HG03520 (cell line): ENCODE data around the gene SEC16B.
"Not testable (repeated sequence)": the region's sequence is repeated elsewhere in the genome, so short reads cannot be mapped to it uniquely, and the experiment has no call there.

Experiments used
- ATAC-seq: cut with Tn5 transposase; IDR thresholded peaks from one replicate; pipeline ENCODE4 v1.9.1; 2021; ENCODE audit warnings: mild to moderate bottlenecking, moderate library complexity; ENCODE audit not compliant: unreplicated experiment

Gene SEC16B

DNA sequence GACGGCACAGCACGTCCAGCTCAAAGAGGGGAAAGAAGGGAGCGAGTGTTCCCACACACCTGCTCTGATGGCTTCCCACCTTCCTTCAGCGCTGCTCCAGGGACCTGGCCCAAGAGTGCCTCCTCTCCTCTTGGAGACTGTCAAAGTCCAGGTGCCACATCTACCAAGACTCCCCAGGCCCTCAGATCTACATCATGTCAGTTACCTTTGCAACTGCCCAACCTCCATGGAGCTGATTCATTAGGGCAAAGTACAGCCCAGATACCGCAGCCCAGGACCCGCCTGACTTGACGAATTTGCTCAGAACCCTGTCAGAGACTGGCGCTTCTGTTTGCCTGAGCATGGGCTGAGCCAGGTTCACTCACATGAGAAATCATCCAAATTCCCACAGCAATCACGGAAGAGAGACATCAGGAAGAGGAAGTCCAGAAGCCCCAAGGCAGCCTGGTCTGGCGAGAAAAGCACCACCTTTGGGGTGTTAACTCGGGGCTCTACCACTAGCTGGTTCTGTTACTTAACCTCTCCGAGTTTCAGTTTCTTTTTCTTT lies at the start of gene SEC16B:
SEC16B (minus strand) TSS at position 234 of the 547 bp plus-strand sequence. CDS start 2,077 bp downstream, outside the sequence.
- no peak for ATAC-seq

DNA sequence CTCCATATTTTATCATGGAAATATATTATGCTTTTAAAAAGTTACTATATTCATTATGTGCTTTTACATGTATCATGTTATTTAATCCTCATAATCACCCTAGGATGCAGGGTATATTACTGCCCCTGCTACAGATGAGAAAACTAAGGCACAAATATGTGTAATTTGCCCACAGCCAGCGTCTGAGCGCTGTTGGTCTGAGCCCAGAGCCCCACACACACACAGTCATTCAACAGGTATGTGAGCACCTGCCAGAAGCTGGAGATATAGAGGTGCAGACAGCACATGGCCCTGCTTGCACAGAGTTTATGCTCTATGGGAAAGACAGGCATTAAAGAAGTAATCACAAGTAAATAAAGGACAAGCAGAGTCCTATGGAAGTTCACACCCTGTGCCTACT lies 49.8 kb upstream of the SEC16B start:
- ATAC-seq: no peak

GRCh38 chr1:178019208-178019607 lies 49.4 kb upstream of the SEC16B start:
- no peak for ATAC-seq

GRCh38 chr1:178017517-178017916 lies 47.7 kb upstream of the SEC16B start:
- no peak for ATAC-seq

DNA sequence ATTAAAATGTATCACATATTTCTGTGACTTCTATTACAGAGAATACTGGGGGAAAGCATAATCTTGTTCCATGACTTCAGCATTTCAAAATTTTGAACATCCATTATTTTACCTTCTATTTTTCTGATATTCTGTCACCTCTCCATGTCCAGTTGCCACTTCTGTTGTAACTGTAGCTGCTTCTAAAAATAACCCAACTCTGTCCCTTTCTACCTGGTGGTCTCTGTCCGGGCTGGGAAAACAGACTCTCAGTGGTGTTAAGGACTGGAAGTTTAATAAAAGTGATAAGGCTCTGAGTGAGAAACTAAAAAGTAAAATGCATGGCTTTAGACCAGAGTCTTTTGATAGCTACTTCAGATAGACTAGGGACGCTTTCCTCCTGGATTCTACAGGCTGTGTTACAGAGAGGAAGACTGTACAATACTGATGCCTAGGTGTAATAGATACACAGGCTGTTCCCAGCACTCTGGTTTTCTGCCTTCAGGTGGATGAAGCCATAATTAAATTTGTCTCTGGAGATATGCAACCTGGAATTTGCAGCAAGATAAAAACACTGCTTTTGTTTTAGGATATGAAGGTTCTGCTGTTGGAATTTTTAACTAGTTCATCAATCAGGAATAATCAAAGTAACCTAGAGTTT lies 42.1 kb upstream of the SEC16B start:
- ATAC-seq: no peak

GRCh38 chr1:178011465-178011828 lies 41.6 kb upstream of the SEC16B start:
- ATAC-seq: no peak

DNA sequence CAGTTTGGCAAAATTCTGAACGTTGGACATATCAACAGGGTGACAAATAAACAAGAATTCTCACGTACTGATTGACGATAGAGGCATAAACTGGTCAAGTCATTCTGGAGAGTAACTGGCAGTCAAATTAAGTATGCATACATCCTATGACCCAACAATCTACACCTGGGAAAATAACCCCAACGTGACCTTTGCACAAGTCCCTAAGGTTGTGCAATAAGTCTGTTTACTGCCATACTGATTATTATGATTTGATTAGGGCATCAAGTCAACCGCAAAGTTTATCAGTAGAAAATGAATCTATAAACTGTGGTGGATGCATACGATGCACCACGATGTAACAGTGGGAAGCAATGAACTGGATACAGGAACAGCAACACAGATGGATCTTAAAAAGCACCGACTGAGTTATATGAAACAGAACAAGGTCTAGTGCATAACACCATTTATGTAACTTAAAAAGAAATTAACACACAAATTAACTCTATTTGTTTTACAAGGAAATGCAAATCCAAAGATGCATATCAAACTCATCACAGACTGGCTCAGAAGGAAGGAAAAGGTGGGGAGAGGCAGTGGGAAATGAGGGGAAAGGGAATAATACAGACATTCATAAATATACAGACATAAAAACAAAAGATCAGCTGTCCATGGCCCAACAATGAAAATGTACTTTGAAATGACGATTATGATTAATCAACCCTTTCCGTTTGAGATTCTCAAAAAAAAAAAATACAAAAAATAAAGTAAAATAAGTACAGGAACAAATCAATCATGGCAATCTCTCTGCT lies 41.0 kb upstream of the SEC16B start:
- ATAC-seq: no peak

GRCh38 chr1:178006043-178006442 lies 36.2 kb upstream of the SEC16B start:
- ATAC-seq: no peak

DNA sequence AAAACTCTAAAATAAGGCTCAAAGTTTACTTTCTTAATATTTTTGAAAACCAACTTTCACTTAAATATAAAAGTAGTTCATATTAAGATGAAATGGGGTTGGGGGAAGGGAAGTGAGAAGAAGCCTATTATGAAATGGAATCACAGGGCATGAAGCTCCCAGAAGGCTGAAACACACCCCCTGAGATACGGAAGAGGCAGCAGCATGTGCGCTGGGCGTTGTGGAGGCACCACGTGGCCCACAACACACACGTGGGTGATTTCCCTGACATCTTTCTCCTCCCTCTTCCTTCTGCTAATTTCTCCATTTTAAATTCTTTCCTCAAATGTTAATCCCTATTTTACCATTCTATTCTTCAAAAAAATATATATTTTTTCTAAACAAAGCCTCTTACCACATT lies 35.6 kb upstream of the SEC16B start:
- ATAC-seq: no peak

DNA sequence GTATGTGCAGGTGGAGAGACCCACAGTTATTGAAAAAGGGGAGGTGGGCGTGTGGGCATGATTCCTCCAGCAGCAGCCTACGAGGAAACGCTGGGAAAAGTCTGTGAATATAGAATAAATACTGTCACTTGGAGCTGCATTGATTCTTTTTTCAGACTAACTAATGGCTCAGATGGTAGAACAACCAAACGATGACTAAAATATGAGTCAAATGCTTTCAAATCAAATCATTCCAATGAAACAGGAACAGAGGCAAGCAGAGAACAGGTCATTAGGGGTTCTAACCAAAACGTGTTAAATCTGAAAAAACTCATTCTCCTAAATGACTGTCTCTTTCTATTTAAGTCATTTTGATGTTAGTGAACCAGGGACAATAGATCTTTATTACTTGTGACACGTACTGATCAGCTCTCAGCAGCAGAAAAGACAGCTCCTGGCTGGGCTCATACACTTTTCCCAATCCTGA lies 35.1 kb upstream of the SEC16B start:
- peak; percentile 75 for ATAC-seq

DNA sequence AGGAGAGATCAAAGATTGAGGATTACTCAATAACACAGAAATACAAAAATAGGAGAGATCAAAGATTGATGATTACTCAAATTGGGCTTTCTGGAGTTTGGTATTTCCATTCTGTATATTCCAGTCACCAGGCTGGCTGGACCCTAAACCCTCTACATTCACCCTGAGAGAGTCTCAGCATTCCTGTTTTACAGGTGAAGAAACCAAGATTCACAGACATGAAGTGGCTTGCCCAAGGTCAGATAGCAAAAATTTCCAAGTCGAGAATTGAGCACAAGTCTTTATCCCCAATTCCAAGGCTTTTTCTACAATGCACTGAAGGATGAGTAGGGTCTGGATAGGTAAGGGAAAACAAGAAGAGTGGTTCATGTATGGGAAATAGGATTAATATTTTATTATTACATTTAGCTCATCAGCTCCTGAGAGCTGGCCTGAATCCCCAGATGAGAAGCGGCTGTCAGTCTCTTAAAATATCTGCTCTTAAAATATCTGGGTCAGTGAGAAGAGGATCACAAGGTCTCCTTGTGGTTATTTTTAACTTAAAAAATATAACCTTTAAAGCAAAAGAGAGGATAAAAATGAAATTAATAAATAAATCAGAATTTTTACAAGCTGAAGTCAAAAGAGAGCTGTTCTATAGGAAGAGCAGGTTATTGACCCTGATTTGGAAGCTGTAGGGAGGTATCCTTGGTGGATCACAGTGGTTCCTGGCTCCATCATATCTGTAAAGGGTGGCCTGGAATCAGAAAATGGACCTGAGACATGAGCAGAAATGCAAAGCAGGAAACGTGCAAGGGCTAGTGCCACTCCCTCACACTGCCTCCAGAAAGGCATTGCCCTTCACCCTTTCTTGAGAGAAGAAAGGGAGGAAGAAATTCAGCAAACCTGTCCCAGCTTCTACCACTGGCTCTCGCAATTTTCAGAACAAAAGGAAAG lies 29.1 kb upstream of the SEC16B start:
- no peak for ATAC-seq

GRCh38 chr1:177996957-177997356 lies 27.1 kb upstream of the SEC16B start:
- no peak for ATAC-seq

- ATAC-seq: no peak
Observed at GRCh38 chr1:177995369-177995768, 25.5 kb upstream of the SEC16B start.

DNA sequence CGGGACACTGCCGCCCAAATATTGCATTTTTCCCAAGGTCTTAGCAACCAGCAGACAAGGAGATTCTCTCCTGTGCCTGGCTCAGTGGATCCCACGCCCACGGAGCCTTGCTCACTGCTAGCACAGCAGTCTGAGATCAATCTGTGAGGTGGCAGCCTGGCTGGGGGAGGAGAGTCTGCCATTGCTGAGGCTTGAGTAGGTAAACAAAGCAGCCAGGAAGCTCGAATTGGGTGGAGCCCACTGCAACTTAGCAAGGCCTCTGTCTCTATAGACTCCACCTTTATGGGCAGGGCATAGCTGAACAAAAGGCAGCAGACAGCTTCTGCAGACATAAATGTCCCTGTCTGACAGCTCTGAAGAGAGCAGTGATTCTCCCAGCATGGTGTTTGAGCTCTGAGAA lies 16.4 kb upstream of the SEC16B start:
- not testable (repeated sequence) for ATAC-seq

GRCh38 chr1:177984761-177985160 lies 14.9 kb upstream of the SEC16B start:
- ATAC-seq: no peak

DNA sequence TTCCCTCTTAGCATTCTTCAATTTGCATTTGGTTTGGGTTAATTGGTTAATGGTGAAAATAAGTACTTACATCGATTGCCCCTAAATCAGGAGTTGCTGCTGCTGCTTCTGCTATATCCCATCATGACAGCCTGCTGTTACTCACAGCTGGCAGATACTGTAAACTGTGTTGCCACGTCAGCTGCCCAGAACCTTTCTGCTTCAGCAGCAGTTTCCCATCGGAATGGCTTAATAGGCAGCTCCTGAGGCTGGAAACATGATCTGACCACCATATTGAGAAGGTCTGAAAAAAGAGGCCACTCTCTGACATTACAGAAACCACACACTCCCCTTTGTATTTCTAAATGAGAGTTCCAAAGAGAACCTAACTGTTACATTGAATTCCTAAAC lies 14.3 kb upstream of the SEC16B start:
- ATAC-seq: no peak

DNA sequence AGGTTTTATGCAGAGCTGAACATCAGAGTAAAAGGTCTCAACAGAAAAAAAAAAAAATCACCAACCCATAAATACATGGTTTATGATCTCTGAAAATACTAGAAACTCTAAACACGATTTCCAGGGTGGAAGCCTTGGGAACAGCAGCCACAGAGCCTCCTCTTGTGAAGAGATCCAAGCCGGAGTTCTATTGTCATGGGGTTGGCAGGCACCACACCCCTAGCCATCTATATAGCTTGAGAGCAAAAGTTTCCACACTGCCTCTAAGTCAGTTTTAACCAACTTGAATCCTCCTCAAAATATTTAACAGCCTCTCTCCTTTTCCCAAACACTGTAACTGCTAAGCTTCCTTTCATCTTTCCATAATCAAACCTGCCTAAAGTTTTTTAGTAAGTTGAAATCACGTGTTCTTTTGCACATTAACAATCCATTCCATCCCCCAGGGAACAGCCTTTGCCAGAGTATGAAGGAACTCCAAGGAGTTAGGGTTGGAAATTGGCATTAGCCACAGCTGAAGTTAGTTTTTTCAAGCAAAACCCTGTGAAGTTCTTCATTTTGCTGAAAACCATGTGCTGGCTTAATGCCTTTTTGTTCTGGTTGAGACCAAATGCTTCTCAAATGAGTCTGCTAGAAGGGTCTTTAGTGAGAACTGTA lies 13.8 kb upstream of the SEC16B start:
- ATAC-seq: no peak

- ATAC-seq: no peak
Observed at GRCh38 chr1:177983077-177983476, 13.2 kb upstream of the SEC16B start.

GRCh38 chr1:177981200-177981599 lies 11.3 kb upstream of the SEC16B start:
- no peak for ATAC-seq

- no peak for ATAC-seq
Observed at GRCh38 chr1:177979272-177979671, 9.4 kb upstream of the SEC16B start.

DNA sequence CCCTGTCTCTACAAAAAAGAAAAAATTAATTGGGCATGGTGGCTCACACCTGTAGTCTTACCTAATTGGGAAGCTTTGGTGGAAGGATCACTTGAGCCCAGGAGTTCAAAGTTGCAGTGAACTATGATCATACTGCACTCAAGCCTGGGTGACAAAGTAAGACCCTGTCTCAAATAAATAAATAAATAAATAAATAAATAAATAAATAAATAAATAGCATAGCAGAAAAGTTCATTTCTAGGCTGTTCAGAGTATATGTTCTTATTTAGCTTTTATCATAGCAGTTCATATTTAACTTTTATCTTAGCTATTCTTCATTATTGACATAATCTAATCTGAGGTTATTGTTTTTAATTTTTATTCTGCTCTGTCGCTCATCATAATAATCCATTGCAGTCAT lies 8.7 kb upstream of the SEC16B start:
- no peak for ATAC-seq
